ENCODE measurements around the gene CTNNBL1. TPM values are rescaled to one million over a fixed set of nuclear protein-coding genes. Genes with fewer than 3 reads are reported as not detected.

Gene CTNNBL1
- total and polyA plus RNA-seq, 8 donors = 10.5 to 148 (median 42.0) TPM

DNA sequence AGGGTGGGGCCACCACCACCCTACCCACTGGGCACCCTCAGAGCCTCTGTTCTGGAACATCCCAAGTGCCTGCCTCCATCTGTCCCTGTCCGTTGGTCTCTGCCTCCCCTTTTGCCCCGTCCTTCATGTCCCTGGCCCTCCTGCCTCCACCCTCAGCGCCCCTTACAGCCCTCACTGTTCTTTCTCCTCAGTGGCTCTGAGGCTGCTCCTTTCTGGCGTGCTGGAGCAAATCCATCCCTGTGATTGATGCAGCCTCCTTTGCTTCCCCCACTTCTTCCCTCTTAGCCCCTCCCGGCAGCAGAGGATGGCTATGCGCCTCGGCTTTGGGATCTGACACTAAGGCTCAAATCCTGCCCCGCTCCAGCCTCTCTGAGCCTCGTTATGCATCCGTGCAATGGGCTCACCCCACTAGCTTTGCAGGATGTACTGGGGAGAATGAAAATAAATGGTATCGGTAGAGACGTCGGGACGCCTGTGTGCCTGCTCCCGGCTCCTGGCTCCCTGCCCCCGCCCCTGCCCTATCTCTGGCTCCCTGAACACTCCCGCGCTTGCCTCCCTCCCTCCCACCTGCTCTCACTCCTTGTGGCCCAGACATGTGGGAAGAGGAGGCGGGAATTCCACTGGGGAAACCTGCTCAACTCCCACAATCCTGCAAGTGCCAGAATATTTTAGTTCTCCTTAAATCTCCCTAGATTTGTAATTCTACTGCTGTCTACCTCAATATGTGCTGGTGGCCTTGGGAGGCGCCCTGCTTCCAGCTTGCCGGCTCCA is 222.2 kb downstream of the CTNNBL1 start:
- Histone ChIP-seq H3K4me1 (peaks cover 14 to 38% (median 21%) of the 10 kb centered on the region in 4 donors), H3K27me3 (peaks cover 0 to 97% (median 48%) of the 10 kb centered on the region in 3 donors), H3K9me3 (no peaks in the 10 kb centered on the region), H3K4me3 (no peak overlapping the region), H3K36me3 (no peaks in the 10 kb centered on the region), H3K27ac (peak overlapping the region in 1 of 5 donors; percentile 6)
- 11 to 21% (median 17%) methylated on average over 21 of the region's 21 CpGs for WGBS, 5 donors
- TF ChIP-seq POLR2A (IDR thresholded peaks at IDR 0.05) (no peak), POLR2AphosphoS5 (IDR thresholded peaks at IDR 0.05) (no peak), EP300 (IDR thresholded peaks at IDR 0.05) (no peak)
- TF ChIP-seq, protein P1, sequence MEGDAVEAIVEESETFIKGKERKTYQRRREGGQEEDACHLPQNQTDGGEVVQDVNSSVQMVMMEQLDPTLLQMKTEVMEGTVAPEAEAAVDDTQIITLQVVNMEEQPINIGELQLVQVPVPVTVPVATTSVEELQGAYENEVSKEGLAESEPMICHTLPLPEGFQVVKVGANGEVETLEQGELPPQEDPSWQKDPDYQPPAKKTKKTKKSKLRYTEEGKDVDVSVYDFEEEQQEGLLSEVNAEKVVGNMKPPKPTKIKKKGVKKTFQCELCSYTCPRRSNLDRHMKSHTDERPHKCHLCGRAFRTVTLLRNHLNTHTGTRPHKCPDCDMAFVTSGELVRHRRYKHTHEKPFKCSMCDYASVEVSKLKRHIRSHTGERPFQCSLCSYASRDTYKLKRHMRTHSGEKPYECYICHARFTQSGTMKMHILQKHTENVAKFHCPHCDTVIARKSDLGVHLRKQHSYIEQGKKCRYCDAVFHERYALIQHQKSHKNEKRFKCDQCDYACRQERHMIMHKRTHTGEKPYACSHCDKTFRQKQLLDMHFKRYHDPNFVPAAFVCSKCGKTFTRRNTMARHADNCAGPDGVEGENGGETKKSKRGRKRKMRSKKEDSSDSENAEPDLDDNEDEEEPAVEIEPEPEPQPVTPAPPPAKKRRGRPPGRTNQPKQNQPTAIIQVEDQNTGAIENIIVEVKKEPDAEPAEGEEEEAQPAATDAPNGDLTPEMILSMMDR (IDR thresholded peaks at IDR 0.05) = no peak
- intact Hi-C loops (cut with DNase I; ENCODE audit: low total_unique reads) = no loop called here
- DNase-seq = peak; percentile 47 to 70

DNA sequence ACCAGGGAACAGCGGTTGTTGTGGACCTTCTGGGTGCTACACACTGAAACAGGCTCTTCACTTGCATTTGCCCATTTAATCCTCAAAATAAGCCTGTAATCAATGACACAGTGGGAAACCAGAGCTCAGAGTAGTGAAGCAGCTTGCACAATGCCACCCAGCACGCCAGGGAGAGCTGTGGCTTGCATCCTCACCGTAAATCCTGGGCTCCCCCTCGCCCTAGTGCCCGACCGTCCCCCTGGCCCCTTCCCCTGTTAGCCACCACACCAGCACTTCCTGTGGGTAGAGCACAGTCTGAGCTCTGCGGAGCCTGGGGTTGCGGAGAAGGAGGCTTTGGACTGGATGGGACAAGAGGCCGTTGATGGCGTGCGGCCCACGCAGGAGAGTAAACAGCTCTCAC is 223.6 kb downstream of the CTNNBL1 start:
- Histone ChIP-seq H3K9me3 (no peaks in the 10 kb centered on the region), H3K4me3 (no peak overlapping the region), H3K4me1 (peaks cover 10 to 29% (median 21%) of the 10 kb centered on the region in 4 donors), H3K36me3 (no peaks in the 10 kb centered on the region), H3K27me3 (peaks cover 0 to 87% (median 40%) of the 10 kb centered on the region in 3 donors), H3K27ac (no peak overlapping the region)
- TF ChIP-seq EP300 (IDR thresholded peaks at IDR 0.05) (no peak), POLR2AphosphoS5 (IDR thresholded peaks at IDR 0.05) (no peak), POLR2A (IDR thresholded peaks at IDR 0.05) (no peak)
- TF ChIP-seq, protein P1 (IDR thresholded peaks at IDR 0.05) = no peak
- 64 to 79% (median 75%) methylated on average over 7 to 12 of the region's 12 CpGs for WGBS, 5 donors
- no peak for DNase-seq
- intact Hi-C loops (cut with DNase I; ENCODE audit: low total_unique reads) = no loop called here

GRCh38 chr20:37918035-37918434 is 224.2 kb downstream of the CTNNBL1 start:
- no peak for DNase-seq
- WGBS, 5 donors = 83 to 92% (median 87%) methylated on average over 6 of the region's 6 CpGs

GRCh38 chr20:37919389-37920040 is 225.7 kb downstream of the CTNNBL1 start:
- H3K36me3 ChIP-seq = no peaks in the 10 kb centered on the region
- 46 to 60% (median 55%) methylated on average over 4 to 5 of the region's 5 CpGs for WGBS, 5 donors
- peaks cover 9 to 21% (median 20%) of the 10 kb centered on the region in 4 donors for H3K4me1 ChIP-seq
- H3K9me3 ChIP-seq = no peaks in the 10 kb centered on the region
- intact Hi-C loops (cut with DNase I; ENCODE audit: low total_unique reads) = no loop called here
- TF ChIP-seq POLR2AphosphoS5 (IDR thresholded peaks at IDR 0.05) = no peak
- TF ChIP-seq, protein P1 (IDR thresholded peaks at IDR 0.05) = no peak
- no peak overlapping the region for H3K4me3 ChIP-seq
- peaks cover 0 to 71% (median 28%) of the 10 kb centered on the region in 3 donors for H3K27me3 ChIP-seq
- peak in 1 of 2 donors; percentile 53 for DNase-seq
- H3K27ac ChIP-seq = no peak overlapping the region

More at GRCh38 chr20:37918035-37918434, 224.2 kb downstream of the CTNNBL1 start:
- Histone ChIP-seq H3K4me3 (no peak overlapping the region), H3K4me1 (peaks cover 10 to 29% (median 21%) of the 10 kb centered on the region in 4 donors), H3K36me3 (no peaks in the 10 kb centered on the region), H3K27ac (no peak overlapping the region), H3K27me3 (peaks cover 0 to 84% (median 39%) of the 10 kb centered on the region in 3 donors), H3K9me3 (no peaks in the 10 kb centered on the region)
- intact Hi-C loops (cut with DNase I; ENCODE audit: low total_unique reads) = no loop called here
- TF ChIP-seq POLR2AphosphoS5 (IDR thresholded peaks at IDR 0.05) (no peak), POLR2A (IDR thresholded peaks at IDR 0.05) (no peak), EP300 (IDR thresholded peaks at IDR 0.05) (no peak)
- TF ChIP-seq, protein P1 (IDR thresholded peaks at IDR 0.05) = no peak

Data from stomach (tissue), 9 donors.